HepG2 (cell line): Measurements from ENCODE around the gene PTPRM. TPM values are rescaled to one million over a fixed set of nuclear protein-coding genes. Genes with fewer than 3 reads are reported as not detected.

Experiments
- AHDC1 ChIP-seq: sonication (generic); formaldehyde crosslinking; IDR thresholded peaks from 2 replicates; pipeline ENCODE4 v1.5.1; 2020; ENCODE audit warnings: mild to moderate bottlenecking, missing genetic modification reagents, borderline replicate concordance
- CAMTA2 ChIP-seq: sonication (generic); formaldehyde crosslinking; IDR thresholded peaks from 2 replicates; pipeline ENCODE4 v1.4.0; 2020; ENCODE audit warnings: mild to moderate bottlenecking, missing genetic modification reagents, borderline replicate concordance
- HNF4A ChIP-seq: sonication (generic); formaldehyde crosslinking; IDR thresholded peaks from 2 replicates; pipeline ENCODE4 v1.4.0; 2020; ENCODE audit warnings: missing genetic modification reagents
- IKZF5 ChIP-seq: IDR thresholded peaks from 2 replicates; pipeline ENCODE4 v1.6.1; 2018; ENCODE audit warnings: missing genetic modification reagents, mild to moderate bottlenecking, missing compliant biosample characterization
- KDM6A ChIP-seq: IDR thresholded peaks from 2 replicates; pipeline ENCODE4 v1.6.1; 2016; ENCODE audit warnings: low read depth
- NFKBIZ ChIP-seq: IDR thresholded peaks from 2 replicates; pipeline ENCODE4 v1.6.1; 2018; ENCODE audit warnings: missing genetic modification reagents, missing compliant biosample characterization
- NRL ChIP-seq: sonication (generic); formaldehyde crosslinking; IDR thresholded peaks from 2 replicates; pipeline ENCODE4 v1.5.0; 2020; ENCODE audit warnings: missing genetic modification reagents, mild to moderate bottlenecking, moderate library complexity, borderline replicate concordance
- PAX8 ChIP-seq: sonication (generic); formaldehyde crosslinking; IDR thresholded peaks from 2 replicates; pipeline ENCODE4 v1.8.0; 2022; ENCODE audit warnings: mild to moderate bottlenecking, missing genetic modification reagents, borderline replicate concordance
- POLR2G ChIP-seq: fragments of 200-400 bp; formaldehyde crosslinking; IDR thresholded peaks from 2 replicates; pipeline ENCODE4 v1.6.1; 2018; ENCODE audit warnings: mild to moderate bottlenecking, low read depth, low read length, moderate library complexity
- SRSF4 ChIP-seq: fragments of 200-400 bp; formaldehyde crosslinking; IDR thresholded peaks from one replicate; pipeline ENCODE4 v1.6.1; 2018; ENCODE audit warnings: mild to moderate bottlenecking, low read depth, low read length, moderate library complexity; ENCODE audit not compliant: poor library complexity, severe bottlenecking
- ZBTB39 ChIP-seq: sonication (generic); formaldehyde crosslinking; IDR thresholded peaks from 2 replicates; pipeline ENCODE4 v1.5.0; 2020; ENCODE audit warnings: missing genetic modification reagents
- ZNF207 ChIP-seq: fragments of 450-650 bp; IDR thresholded peaks from 2 replicates; pipeline ENCODE4 v1.6.1; 2016; ENCODE audit warnings: antibody characterized with exemption, borderline replicate concordance
- ZNF549 ChIP-seq: sonication (generic); formaldehyde crosslinking; IDR thresholded peaks from 2 replicates; pipeline ENCODE4 v1.5.0; 2020; ENCODE audit warnings: missing genetic modification reagents
- polyA plus RNA-seq, 8 experiments: library from polyadenylated mRNA; depleted of rRNA in 3 of 8; stranded (reverse) in 7 of 8; unstranded in 1 of 8; fragments of >200 nt; fragmentation: Illumina TruSeq in 4 of 8; extraction: Trizol in 4 of 8; gene quantifications; 2 replicates each; pipeline versions ENCODE4 v1.2.1 to v1.2.3, GENCODE V29; 2011 to 2016; ENCODE audit warnings: low read depth in 4 of 8, missing spikeins in 1 of 8, mixed read lengths in 1 of 8; ENCODE audit not compliant: insufficient read depth in 1 of 8
- total RNA-seq, 5 experiments: library from RNA; depleted of rRNA; stranded (reverse); fragments of >200 nt; fragmentation: Illumina TruSeq; extraction: Trizol; gene quantifications; 2 replicates each; pipeline ENCODE4 v1.2.3, GENCODE V29; 2016; ENCODE audit warnings: low read depth in 1 of 5
- TF ChIP-seq, protein P1 (sequence below): IDR thresholded peaks from 2 replicates; pipeline ENCODE4 v1.6.1; 2016; ENCODE audit warnings: low read depth, borderline replicate concordance
- TF ChIP-seq, protein P2 (sequence below): sonication (generic); formaldehyde crosslinking; IDR thresholded peaks from 2 replicates; pipeline ENCODE4 v1.4.0; 2020; ENCODE audit warnings: mild to moderate bottlenecking, missing genetic modification reagents
- TF ChIP-seq, protein P3 (sequence below): sonication (generic); formaldehyde crosslinking; IDR thresholded peaks from 2 replicates; pipeline ENCODE4 v1.4.0; 2020; ENCODE audit warnings: missing genetic modification reagents, mild to moderate bottlenecking, borderline replicate concordance

Gene PTPRM
- total and polyA plus RNA-seq, 2 of the 13 experiments (the other 11 are each of a cell fraction or from before 2014, with no cell fraction given) = 12.6 to 108 TPM

DNA sequence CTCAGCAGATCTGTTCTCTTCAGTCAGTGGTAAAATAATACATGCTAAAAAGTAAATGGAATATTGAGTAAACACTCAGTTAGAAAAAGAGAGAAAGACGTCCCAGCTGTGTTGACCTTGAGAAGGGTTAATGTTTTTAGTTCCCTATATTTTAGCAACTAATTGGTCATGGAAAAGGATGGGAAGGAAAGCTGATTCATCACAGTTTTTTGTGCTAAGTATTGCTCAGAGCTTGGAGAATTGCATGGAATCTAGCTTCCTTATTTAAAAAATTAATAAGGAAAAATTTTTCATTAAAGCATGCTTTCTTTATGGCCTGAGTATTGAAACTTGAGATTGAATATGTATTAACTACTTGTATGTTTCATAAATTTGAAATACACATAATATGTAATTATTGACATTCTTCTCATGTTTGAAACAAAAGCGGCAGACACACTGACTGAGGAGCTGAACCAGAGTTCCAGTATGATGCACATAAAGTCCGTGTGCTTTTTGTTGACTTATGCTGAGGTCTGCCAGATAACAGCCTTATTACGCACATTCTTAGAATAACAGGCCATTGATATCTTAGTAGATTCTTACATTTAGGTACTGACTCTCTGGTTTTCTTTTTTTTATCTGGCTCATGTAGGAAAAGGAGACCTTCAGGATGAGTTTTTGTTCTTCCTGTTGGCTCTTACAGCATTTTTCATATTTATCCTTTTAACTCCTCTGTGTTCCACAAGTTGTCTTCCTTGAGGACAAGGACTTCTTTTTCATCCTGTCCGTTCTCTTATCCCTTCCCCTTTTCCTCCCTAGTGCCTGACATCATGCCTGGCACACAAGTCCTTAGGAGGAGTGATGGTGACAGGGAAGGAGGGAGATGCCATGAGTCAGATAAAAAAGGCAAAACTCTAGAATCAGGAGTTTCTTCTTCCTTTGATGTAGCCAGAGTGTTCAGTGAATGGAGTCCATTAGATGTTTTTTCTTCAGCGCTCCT lies 194.1 kb downstream of the PTPRM start (continued):
- TF ChIP-seq PAX8 (CRISPR knock-in tag) (no peak), POLR2G (no peak), CAMTA2 (no peak), ZBTB39 (CRISPR knock-in tag) (no peak), ZNF207 (no peak), HNF4A (CRISPR knock-in tag) (peak; percentile 38; the same call in 1 of the 2 replicates), NRL (CRISPR knock-in tag) (no peak), NFKBIZ (CRISPR knock-in tag) (no peak), IKZF5 (CRISPR knock-in tag) (no peak), KDM6A (CRISPR knock-in tag) (no peak), AHDC1 (CRISPR knock-in tag) (peak; percentile 5; the same call in 1 of the 2 replicates), ZNF549 (CRISPR knock-in tag) (no peak), SRSF4 (no peak)
- TF ChIP-seq, protein P1, sequence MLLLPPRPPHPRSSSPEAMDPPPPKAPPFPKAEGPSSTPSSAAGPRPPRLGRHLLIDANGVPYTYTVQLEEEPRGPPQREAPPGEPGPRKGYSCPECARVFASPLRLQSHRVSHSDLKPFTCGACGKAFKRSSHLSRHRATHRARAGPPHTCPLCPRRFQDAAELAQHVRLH = no peak
- TF ChIP-seq, protein P2, sequence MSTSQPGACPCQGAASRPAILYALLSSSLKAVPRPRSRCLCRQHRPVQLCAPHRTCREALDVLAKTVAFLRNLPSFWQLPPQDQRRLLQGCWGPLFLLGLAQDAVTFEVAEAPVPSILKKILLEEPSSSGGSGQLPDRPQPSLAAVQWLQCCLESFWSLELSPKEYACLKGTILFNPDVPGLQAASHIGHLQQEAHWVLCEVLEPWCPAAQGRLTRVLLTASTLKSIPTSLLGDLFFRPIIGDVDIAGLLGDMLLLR = no peak
- TF ChIP-seq, protein P3, sequence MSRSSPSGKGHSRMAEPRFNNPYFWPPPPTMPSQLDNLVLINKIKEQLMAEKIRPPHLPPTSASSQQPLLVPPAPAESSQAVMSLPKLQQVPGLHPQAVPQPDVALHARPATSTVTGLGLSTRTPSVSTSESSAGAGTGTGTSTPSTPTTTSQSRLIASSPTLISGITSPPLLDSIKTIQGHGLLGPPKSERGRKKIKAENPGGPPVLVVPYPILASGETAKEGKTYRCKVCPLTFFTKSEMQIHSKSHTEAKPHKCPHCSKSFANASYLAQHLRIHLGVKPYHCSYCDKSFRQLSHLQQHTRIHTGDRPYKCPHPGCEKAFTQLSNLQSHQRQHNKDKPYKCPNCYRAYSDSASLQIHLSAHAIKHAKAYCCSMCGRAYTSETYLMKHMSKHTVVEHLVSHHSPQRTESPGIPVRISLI = peak; percentile 19; the same call in 1 of the 2 replicates
